Measurements from ENCODE around the gene CYP2J2. TPM values are rescaled to one million over a fixed set of nuclear protein-coding genes. Genes with fewer than 3 reads are reported as not detected.

The CYP2J2 gene
- total and polyA plus RNA-seq, 9 donors = 0.12 to 1.4 (median 0.29) TPM; not detected in 3

DNA sequence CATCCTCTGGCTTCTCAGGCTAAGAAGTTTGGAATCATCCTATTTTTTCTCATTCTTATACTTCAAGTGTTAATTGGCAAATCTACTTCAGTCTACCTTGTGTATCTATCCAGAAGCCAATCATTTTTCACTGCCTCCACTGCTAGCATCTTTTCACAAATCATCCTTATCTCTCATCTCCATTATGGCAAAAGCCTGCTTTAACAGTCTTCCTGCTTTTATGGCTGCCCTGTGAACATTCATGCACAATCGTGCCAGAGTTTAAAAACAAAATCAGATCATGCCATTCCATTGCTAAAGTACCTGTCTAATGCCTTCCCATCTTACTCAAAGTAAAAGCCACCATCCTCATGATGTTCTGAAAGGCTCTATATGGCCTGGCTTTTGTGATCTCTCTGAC is 19.2 kb upstream of the CYP2J2 start:
- H3K4me3 ChIP-seq = no peak overlapping the region
- no peaks in the 10 kb centered on the region for H3K36me3 ChIP-seq
- H3K4me1 ChIP-seq (ENCODE audit: insufficient read depth) = no peaks in the 10 kb centered on the region
- TF ChIP-seq EP300 (IDR thresholded peaks at IDR 0.05) (no peak), CTCF (IDR thresholded peaks at IDR 0.05) (no peak), POLR2A (IDR thresholded peaks at IDR 0.05) (no peak)
- WGBS, 3 donors = 28 to 41% (median 32%) methylated on average over 1 of the region's 1 CpG
- H3K27ac ChIP-seq = no peak overlapping the region
- no peaks in the 10 kb centered on the region for H3K9me3 ChIP-seq
- intact Hi-C loops (cut with DNase I) = loop anchor here in 1 of 4 donors (10.0 kb wide), 1 partner anchor 1211 kb away; no protein-coding TSS in a partner anchor
- no peaks in the 10 kb centered on the region for H3K27me3 ChIP-seq
- DNase-seq = no peak

DNA sequence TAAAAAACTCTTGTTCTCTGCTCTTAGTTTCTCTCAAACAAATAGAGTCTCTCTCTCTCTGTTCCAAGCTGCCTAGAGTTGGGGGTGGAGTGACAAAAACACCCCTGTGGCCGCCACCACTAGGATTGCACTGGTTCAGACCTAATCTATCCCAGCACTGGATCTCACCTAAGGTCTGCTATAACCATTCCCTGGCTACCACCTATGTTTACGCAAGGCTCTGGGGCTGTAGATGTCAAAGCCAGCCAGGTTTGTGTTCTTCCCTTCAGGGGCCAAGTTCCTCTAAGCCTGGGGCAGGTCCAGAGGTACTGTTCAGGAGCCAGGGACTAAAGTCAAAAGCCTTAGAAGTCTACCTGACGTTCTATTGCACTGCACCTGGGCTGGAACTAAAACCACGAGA is 12.8 kb upstream of the CYP2J2 start:
- Histone ChIP-seq H3K36me3 (no peaks in the 10 kb centered on the region), H3K4me1 (ENCODE audit: insufficient read depth) (no peaks in the 10 kb centered on the region), H3K9me3 (no peaks in the 10 kb centered on the region), H3K27ac (no peak overlapping the region), H3K27me3 (no peaks in the 10 kb centered on the region), H3K4me3 (no peak overlapping the region)
- TF ChIP-seq POLR2A (IDR thresholded peaks at IDR 0.05) (no peak), EP300 (IDR thresholded peaks at IDR 0.05) (no peak), CTCF (IDR thresholded peaks at IDR 0.05) (no peak)
- 79 to 89% (median 88%) methylated on average over 4 of the region's 4 CpGs for WGBS, 3 donors
- intact Hi-C loops (cut with DNase I) = no loop called here
- DNase-seq = no peak

GRCh38 chr1:59937636-59938210 is 11.2 kb upstream of the CYP2J2 start:
- intact Hi-C loops (cut with DNase I) = no loop called here
- Histone ChIP-seq H3K4me1 (ENCODE audit: insufficient read depth) (no peaks in the 10 kb centered on the region), H3K27me3 (no peaks in the 10 kb centered on the region), H3K9me3 (no peaks in the 10 kb centered on the region), H3K4me3 (no peak overlapping the region), H3K27ac (no peak overlapping the region), H3K36me3 (no peaks in the 10 kb centered on the region)
- DNase-seq = no peak
- TF ChIP-seq CTCF (IDR thresholded peaks at IDR 0.05) (no peak), EP300 (IDR thresholded peaks at IDR 0.05) (no peak), POLR2A (IDR thresholded peaks at IDR 0.05) (no peak)
- 75 to 83% (median 83%) methylated on average over 3 of the region's 3 CpGs for WGBS, 3 donors

GRCh38 chr1:59936358-59936821 is 9.8 kb upstream of the CYP2J2 start:
- no peaks in the 10 kb centered on the region for H3K9me3 ChIP-seq
- no peaks in the 10 kb centered on the region for H3K36me3 ChIP-seq
- no peaks in the 10 kb centered on the region for H3K27me3 ChIP-seq
- intact Hi-C loops (cut with DNase I) = no loop called here
- WGBS, 3 donors = 78 to 85% (median 82%) methylated on average over 5 of the region's 5 CpGs
- no peak for TF ChIP-seq CTCF (IDR thresholded peaks at IDR 0.05)
- no peak for TF ChIP-seq POLR2A (IDR thresholded peaks at IDR 0.05)
- TF ChIP-seq EP300 (IDR thresholded peaks at IDR 0.05) = no peak
- no peak overlapping the region for H3K27ac ChIP-seq
- no peak overlapping the region for H3K4me3 ChIP-seq
- no peak for DNase-seq
- no peaks in the 10 kb centered on the region for H3K4me1 ChIP-seq (ENCODE audit: insufficient read depth)

Data from ovary (tissue), 9 donors.